A673 (cell line): ENCODE measurements around the gene TANC1. TPM values are rescaled to one million over a fixed set of nuclear protein-coding genes. Genes with fewer than 3 reads are reported as not detected.

Experiments
- BruUV-seq: library from RNA; stranded (reverse); fragments of 400-500 nt; replicated peaks from 2 replicates; lab custom pipeline; 2021; lab: Mats Ljungman, UMichigan
- CTCF ChIA-PET: fragments of 300-600 bp; sonication (Branson Sonifier 250); formaldehyde crosslinking; loops from one replicate; lab custom pipeline; 2022; ENCODE audit warnings: antibody characterized with exemption; lab: Charles Lee
- POLR2A ChIA-PET: fragments of 300-600 bp; sonication (Branson Sonifier 250); formaldehyde crosslinking; loops from one replicate; lab custom pipeline; 2022; ENCODE audit warnings: antibody characterized with exemption; ENCODE audit not compliant: low non-redundant PET; lab: Charles Lee
- DNase-seq: peaks from one replicate; pipeline ENCODE4 v3.0.0-alpha.2; 2015; ENCODE audit warnings: low spot score
- H3K27ac ChIP-seq: fragments of 200-600 bp; sonication (generic); 2 replicates; pipeline ENCODE4 v1.5.1; 2016; ENCODE audit warnings: mixed run types, low read depth, mild to moderate bottlenecking, mixed read lengths, antibody characterized with exemption, low read length; ENCODE audit not compliant: poor library complexity, severe bottlenecking
- H3K27me3 ChIP-seq: fragments of 200-600 bp; sonication (generic); replicated peaks from 2 replicates; pipeline ENCODE4 v1.6.1; 2017; ENCODE audit warnings: mixed run types, low read depth, mild to moderate bottlenecking, mixed read lengths, antibody characterized with exemption, low read length; ENCODE audit not compliant: insufficient read depth, poor library complexity
- H3K36me3 ChIP-seq: fragments of 200-600 bp; sonication (generic); 2 replicates; pipeline ENCODE4 v1.6.1; 2016; ENCODE audit warnings: mixed run types, mild to moderate bottlenecking, mixed read lengths, antibody characterized with exemption, low read length; ENCODE audit not compliant: insufficient read depth, poor library complexity, severe bottlenecking
- H3K4me1 ChIP-seq: fragments of 200-600 bp; sonication (generic); 2 replicates; pipeline ENCODE4 v1.6.1; 2017; ENCODE audit warnings: mixed run types, mild to moderate bottlenecking, mixed read lengths, antibody characterized with exemption, low read length; ENCODE audit not compliant: insufficient read depth, poor library complexity, severe bottlenecking
- H3K4me3 ChIP-seq: fragments of 200-600 bp; sonication (generic); 2 replicates; pipeline ENCODE4 v1.5.1; 2016; ENCODE audit warnings: low read depth, mixed run types, mild to moderate bottlenecking, mixed read lengths, low read length; ENCODE audit not compliant: poor library complexity, severe bottlenecking
- H3K9me3 ChIP-seq: fragments of 200-600 bp; sonication (generic); 2 replicates; pipeline ENCODE4 v1.6.1; 2016; ENCODE audit warnings: mixed run types, low read depth, mild to moderate bottlenecking, mixed read lengths, antibody characterized with exemption, low read length; ENCODE audit not compliant: poor library complexity, severe bottlenecking
- CTCF ChIP-seq: fragments of 300-800, 200-600 bp; sonication (generic); conservative IDR thresholded peaks from 2 replicates; pipeline ENCODE4 v1.5.1; 2017; ENCODE audit warnings: low read depth, mild to moderate bottlenecking, antibody characterized with exemption, low read length, moderate library complexity, mixed read lengths
- EZH2 ChIP-seq: fragments of 200-600 bp; sonication (generic); IDR thresholded peaks from 2 replicates; pipeline ENCODE4 v1.6.1; 2017; ENCODE audit warnings: borderline replicate concordance, low read depth, mild to moderate bottlenecking, mixed read lengths, antibody characterized with exemption, low read length; ENCODE audit not compliant: poor library complexity, severe bottlenecking
- intact Hi-C: fragments of 100-400 bp; cut with micrococcal nuclease; formaldehyde crosslinking; loops from one replicate; pipeline ENCODE4 v1.10.0; 2022; ENCODE audit not compliant: unreplicated experiment
- total RNA-seq: library from RNA; stranded (reverse); gene quantifications from 2 replicates; pipeline ENCODE4 v1.2.3, GENCODE V29; 2021

Gene TANC1
- total RNA-seq, 1 experiment from 2014 or later = 9.0 TPM

GRCh38 chr2:159213296-159213695 lies 244.9 kb downstream of the TANC1 start:
- POLR2A ChIA-PET = no interaction called here
- intact Hi-C loops = no loop called here
- CTCF ChIA-PET = no interaction called here
- no peak for DNase-seq
- Histone ChIP-seq H3K27me3 (no peaks in the 10 kb centered on the region), H3K4me3 (no peak overlapping the region), H3K9me3 (no peaks in the 10 kb centered on the region), H3K36me3 (no peaks in the 10 kb centered on the region), H3K4me1 (no peaks in the 10 kb centered on the region), H3K27ac (no peak overlapping the region)
- TF ChIP-seq CTCF = no peak
- TF ChIP-seq EZH2 = no peak
- BruUV-seq = no TSS peak

- H3K27me3 ChIP-seq = no peaks in the 10 kb centered on the region
These were observed 246.0 kb downstream of the TANC1 start for GRCh38 chr2:159214325-159214865.

GRCh38 chr2:159215116-159215515 lies 246.7 kb downstream of the TANC1 start:
- intact Hi-C loops = no loop called here
- Histone ChIP-seq H3K4me1 (no peaks in the 10 kb centered on the region), H3K27ac (no peak overlapping the region), H3K4me3 (no peak overlapping the region), H3K36me3 (no peaks in the 10 kb centered on the region), H3K27me3 (no peaks in the 10 kb centered on the region), H3K9me3 (no peaks in the 10 kb centered on the region)
- no peak for TF ChIP-seq EZH2
- no peak for TF ChIP-seq CTCF
- ChIA-PET POLR2A (no interaction called here), CTCF (no interaction called here)
- BruUV-seq = no TSS peak
- DNase-seq = no peak

More at GRCh38 chr2:159214325-159214865, 246.0 kb downstream of the TANC1 start:
- ChIA-PET POLR2A (no interaction called here), CTCF (no interaction called here)
- no TSS peak for BruUV-seq
- TF ChIP-seq CTCF = no peak
- no peak for TF ChIP-seq EZH2
- intact Hi-C loops = no loop called here
- H3K27ac ChIP-seq = no peak overlapping the region
- H3K9me3 ChIP-seq = no peaks in the 10 kb centered on the region
- no peaks in the 10 kb centered on the region for H3K36me3 ChIP-seq
- DNase-seq = no peak
- H3K4me1 ChIP-seq = no peaks in the 10 kb centered on the region
- H3K4me3 ChIP-seq = no peak overlapping the region
